Ureter (tissue), 1 donor: ENCODE data around the gene EMILIN1. TPM values are rescaled to one million over a fixed set of nuclear protein-coding genes. Genes with fewer than 3 reads are reported as not detected.
A peak's percentile ranks its signal among the peaks of the same experiment; 100 is the strongest.
"Not testable (repeated sequence)": the region's sequence is repeated elsewhere in the genome, so short reads cannot be mapped to it uniquely, and the experiment has no call there.

Experiments
- DNase-seq: peaks from one replicate; pipeline ENCODE4 v3.0.0-alpha.2; 2020; ENCODE audit warnings: low spot score
- total RNA-seq: library from RNA; stranded (reverse); gene quantifications from one replicate; pipeline ENCODE4 v1.2.4, GENCODE V29; 2023
- donor health status: DM: yes; HTN: yes; CAD: no.

EMILIN1 gene
- total RNA-seq, 1 donor from 2014 or later: 65.8 TPM

DNA sequence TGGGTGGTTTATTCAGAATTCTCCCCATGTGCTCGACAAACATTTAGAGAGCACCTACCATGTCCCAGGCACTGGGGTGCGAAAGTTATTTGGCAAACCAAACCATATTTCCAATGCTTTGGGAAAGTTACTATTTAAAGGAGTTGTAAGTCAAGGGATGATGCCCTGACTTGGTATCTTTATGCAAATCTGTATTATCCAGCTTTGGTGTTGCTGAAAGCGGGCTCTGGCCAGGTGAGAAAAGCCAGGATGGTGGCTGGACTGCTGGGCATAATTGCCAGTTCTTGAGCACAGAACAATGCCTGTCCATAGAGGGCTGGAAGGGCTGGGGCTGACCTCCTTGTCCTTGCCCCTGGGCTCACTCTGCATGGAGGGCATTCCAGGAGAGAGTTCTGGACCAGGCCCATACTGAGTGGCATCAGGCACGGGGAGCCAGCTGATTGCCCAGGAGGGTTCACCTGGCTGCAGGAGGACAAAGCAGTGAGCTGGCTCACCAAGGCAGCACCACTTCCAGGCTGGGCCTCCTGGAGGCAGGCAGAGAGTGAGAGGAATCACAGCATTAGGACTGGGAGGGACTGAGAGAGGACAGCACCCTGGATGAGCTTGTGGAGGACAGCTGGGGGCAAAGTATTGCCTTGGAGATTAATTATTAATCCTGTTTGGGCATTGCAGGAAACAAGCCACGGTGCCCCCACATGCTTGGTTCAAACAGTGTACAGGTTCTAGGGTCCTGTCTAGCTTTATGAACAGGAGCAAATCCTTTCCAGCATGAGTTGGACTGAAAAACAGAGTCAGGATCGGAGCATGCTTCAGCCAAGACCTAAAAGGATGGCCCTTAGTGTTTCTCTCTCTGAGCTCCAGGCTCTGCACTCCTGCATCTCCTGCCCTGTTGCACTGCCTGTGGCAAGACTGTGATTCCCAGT, 15.3 kb downstream of the EMILIN1 start:
- no peak for DNase-seq

DNA sequence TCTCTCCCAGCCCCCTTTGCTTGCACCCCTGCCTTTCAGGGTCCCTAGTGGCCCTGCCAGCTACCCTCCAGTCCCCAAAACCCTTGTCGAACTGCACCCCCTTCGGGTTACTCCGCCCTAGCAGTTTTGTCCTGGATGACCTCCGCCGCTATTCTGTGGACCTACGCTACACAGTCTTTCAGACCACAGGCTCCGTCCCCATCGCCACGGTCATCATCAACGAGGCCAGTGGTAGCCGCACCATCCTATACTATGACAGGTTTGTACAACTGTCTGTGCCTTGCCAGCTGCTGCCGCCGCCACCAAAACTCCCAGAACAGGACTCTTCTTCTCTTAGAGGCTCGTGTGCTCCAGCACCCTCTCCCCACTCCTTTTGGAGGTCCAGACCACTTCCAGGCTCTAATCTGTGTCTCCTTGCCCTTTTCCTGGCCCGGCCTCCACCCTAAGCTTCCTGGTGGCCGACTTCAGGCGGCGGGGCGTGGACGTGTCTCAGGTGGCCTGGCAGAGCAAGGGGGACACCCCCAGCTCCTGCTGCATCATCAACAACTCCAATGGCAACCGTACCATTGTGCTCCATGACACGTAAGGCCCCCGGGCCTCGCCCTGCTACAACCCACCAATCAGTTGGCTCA, 16.1 kb downstream of the EMILIN1 start:
- DNase-seq: no peak

DNA sequence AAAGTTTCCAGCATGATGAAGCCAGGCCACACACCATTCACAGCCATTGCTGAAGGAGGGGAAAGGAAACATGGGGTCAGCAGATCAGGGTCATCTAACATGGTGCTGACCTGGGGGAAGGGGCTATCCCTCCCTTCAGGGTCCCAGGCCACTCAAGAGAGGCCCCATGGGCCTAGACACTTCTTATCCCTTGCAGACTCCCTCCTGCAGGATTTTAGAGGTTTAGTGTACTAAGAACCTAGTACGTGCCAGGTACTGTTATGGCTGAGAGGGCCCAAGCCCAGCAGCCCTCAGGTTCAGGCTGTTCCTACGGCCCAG, 17.0 kb downstream of the EMILIN1 start:
- no peak for DNase-seq

GRCh38 chr2:27095745-27096651, 17.6 kb downstream of the EMILIN1 start:
- peak; percentile 59 for DNase-seq

DNA sequence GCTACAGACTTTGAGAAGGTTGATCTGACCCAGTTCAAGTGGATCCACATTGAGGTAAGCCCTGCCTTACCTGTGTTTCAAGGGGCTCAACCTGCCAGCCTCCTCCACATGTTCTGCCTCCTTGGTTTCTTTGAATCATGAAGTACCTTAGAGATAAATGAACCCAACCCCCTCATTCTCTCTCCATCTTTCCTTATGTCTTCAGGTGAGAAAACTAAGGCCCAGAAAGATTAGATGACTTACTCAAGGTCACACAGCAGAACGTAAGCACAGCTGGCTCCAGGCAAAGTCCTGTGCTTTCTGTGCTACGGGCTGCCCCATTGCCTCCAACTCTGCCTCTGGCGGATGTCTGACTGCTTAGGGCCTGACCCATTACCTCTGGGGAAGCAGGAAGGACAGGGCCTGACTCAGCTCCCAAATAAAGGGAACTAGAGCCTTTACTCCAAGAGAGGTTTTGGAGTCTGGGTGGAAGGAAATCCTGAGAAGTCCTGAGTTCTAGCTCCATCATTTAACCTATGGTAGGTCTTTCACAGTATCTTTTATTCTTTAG, 18.4 kb downstream of the EMILIN1 start:
- no peak for DNase-seq

GRCh38 chr2:27097341-27097740, 18.9 kb downstream of the EMILIN1 start:
- no peak for DNase-seq

GRCh38 chr2:27099334-27099955, 21.0 kb downstream of the EMILIN1 start:
- DNase-seq: no peak

DNA sequence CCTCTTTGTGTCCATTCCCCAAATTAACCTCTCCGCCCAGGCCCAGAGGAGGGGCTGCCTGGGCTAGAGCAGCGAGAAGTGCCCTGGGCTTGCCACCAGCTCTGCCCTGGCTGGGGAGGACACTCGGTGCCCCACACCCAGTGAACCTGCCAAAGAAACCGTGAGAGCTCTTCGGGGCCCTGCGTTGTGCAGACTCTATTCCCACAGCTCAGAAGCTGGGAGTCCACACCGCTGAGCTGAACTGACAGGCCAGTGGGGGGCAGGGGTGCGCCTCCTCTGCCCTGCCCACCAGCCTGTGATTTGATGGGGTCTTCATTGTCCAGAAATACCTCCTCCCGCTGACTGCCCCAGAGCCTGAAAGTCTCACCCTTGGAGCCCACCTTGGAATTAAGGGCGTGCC, 21.6 kb downstream of the EMILIN1 start:
- DNase-seq: no peak

DNA sequence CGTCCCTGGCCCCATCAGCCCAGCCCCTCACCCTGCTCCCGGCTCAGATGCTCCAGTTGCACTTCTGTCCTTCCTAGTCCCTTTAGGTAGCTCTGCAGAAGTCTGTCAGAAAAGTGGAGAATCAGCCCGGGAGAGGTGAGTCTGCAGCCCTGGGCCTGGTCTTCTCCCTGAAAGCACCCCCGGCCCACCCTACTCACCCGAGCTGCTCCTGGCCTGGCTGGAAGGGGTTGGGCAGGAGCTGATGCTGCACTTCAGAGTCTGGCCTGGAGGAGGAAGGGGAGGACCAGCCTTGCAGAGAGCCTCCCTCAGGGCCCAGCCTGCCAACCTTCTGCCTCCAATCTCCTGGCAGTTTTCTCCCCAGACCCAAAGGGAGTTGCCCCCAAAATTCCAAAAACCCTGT, 23.9 kb downstream of the EMILIN1 start:
- DNase-seq: no peak

- no peak for DNase-seq
Observed at GRCh38 chr2:27105981-27106380, 27.6 kb downstream of the EMILIN1 start.

DNA sequence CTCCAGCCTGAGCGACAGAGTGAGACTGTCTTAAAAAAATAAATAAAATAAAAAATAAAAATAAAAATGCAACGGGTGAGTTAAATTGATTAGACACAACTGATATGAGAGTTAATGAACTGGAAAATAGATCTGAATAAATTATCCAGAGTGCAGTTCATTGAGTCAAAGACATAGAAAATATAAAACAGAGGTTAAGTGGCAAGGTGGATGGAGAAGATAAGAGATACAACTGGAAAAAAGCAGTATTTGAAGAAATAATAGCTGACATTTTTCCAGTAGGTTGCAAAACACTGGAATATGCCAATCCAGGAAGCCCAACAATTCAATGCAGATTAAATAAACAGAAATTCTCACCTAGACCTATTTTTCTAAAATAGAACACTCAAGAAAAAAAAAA, 29.8 kb downstream of the EMILIN1 start:
- DNase-seq: no peak

- DNase-seq: no peak
Observed at GRCh38 chr2:27109083-27109482, 30.7 kb downstream of the EMILIN1 start.

GRCh38 chr2:27110603-27111352, 32.4 kb downstream of the EMILIN1 start:
- not testable (repeated sequence) for DNase-seq

DNA sequence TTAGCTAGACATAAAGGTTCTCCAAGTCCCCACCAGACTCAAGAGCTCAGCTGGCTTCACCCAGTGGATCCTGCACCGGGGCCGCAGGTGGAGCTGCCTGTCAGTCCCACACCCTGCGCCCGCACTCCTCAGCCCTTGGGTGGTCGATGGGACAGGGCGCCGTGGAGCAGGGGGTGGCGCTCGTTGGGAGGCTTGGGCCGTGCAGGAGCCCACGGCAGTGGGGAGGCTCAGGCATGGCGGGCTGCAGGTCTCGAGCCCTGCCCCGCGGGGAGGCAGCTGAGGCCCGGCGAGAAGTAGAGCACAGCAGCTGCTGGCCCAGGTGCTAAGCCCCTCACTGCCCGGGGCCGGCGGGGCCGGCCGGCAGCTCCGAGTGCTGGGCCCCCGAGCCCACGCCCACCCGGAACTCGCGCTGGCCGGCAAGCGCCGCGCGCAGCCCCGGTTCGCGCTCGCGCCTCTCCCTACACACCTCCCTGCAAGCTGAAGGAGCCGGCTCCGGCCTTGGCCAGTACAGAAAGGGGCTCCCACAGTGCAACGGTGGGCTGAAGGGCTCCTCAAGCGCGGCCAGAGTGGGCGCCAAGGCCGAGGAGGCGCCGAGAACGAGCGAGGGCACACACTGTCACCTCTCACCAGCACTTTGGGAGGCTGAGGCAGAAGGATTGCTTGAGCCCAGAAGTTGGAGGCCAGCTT, 33.1 kb downstream of the EMILIN1 start:
- DNase-seq: not testable (repeated sequence)

DNA sequence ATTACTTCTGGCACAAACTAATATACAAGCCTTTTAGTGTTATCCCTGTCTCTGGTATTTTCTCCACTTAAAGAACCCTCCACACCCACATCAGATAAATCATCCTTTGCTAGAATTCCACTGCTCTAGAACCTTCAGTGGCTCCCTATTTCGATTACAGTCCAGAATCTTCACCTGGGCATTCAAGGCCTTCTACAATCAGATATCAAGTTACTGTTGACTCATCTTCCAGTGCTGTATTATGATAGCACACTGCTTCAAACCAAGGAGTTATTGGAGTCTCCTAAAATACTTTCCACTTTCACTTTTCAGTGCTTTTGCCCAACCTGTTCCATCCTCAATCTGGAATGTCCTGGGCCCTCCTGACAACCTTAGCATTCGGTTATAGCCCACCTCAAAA, 37.1 kb downstream of the EMILIN1 start:
- DNase-seq: no peak

DNA sequence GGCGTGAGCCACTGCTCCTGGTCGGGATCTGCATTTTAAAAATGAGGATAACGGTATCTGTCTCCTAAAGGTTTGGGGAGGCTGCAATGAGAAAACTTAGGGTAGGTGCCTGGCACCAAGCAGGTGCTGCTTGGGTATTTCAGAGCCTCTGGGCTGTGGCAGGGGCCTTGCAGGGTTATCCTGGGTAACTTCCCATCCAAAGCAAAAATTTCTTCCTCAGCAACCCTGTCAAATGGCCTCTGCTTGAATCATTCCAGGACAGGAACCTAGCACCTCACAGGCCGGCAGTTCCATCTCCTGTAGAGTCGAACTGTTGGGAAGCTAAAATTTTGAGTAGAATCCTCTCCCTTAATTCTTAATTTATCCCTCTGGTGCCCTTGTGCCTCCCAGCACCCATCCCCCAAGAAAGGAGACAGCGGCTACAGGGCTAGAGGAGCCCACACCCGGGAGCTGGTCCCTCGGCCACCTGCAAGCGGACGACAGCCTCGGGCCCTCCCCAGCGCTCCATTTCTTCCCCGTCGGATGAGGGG, 39.6 kb downstream of the EMILIN1 start:
- no peak for DNase-seq

GRCh38 chr2:27118525-27119329, 40.3 kb downstream of the EMILIN1 start, which contains the start of gene CGREF1:
Gene CGREF1 (minus strand): TSS chr2:27119128. CDS start chr2:27104366, 14,762 bp downstream.
- DNase-seq: no peak

DNA sequence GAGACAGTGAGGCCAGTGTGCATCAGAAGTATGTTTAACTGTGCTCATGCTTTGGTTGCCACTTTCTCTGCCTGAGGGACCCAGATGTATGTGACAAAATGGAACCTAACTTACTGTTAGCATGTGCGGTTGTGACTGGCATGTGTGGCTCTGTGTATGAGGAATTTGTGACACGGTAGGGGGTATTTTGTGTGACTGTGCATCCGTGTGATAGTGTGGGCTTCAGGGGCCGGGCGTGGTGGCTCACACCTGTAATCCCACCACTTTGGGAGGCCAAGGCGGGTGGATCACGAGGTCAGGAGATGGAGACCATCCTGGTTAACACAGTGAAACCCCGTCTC, 40.9 kb downstream of the EMILIN1 start:
- not testable (repeated sequence) for DNase-seq

- no peak for DNase-seq
Observed at GRCh38 chr2:27121906-27122305, 43.5 kb downstream of the EMILIN1 start.
